ENCODE data around the gene SAMMSON.

DNA sequence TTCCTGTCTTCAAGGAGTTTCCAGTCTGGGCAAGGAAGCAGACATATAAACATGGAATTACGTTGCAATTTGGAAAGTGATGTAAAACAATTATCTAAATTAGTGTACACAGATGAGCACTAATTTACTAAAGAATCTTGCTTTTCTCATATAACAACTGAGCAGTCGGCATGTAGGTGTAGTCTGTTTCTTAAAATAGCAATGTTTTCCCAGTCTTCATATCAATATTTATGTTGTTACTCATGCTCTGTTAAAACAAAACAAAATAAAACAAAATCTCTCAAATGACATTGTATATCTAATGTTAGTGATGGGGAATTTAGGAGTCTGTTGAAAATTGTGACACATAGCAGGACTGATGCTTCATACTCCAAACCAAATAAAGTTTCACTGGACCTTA, 75.6 kb downstream of the SAMMSON start:
- TF ChIP-seq, protein P1, sequence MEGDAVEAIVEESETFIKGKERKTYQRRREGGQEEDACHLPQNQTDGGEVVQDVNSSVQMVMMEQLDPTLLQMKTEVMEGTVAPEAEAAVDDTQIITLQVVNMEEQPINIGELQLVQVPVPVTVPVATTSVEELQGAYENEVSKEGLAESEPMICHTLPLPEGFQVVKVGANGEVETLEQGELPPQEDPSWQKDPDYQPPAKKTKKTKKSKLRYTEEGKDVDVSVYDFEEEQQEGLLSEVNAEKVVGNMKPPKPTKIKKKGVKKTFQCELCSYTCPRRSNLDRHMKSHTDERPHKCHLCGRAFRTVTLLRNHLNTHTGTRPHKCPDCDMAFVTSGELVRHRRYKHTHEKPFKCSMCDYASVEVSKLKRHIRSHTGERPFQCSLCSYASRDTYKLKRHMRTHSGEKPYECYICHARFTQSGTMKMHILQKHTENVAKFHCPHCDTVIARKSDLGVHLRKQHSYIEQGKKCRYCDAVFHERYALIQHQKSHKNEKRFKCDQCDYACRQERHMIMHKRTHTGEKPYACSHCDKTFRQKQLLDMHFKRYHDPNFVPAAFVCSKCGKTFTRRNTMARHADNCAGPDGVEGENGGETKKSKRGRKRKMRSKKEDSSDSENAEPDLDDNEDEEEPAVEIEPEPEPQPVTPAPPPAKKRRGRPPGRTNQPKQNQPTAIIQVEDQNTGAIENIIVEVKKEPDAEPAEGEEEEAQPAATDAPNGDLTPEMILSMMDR (IDR thresholded peaks at IDR 0.05), result no peak
- no peak for TF ChIP-seq POLR2A (IDR thresholded peaks at IDR 0.05)
- TF ChIP-seq EP300 (IDR thresholded peaks at IDR 0.05), result no peak
- TF ChIP-seq POLR2AphosphoS5 (IDR thresholded peaks at IDR 0.05), result no peak
